Measurements from ENCODE around the gene TNIK. TPM values are rescaled to one million over a fixed set of nuclear protein-coding genes. Genes with fewer than 3 reads are reported as not detected.

The TNIK gene
- total and polyA plus RNA-seq, 2 of the 4 experiments (the other 2 are of a cell fraction): 3.4 to 6.3 TPM

- ATAC-seq (ENCODE audit: low read depth): no peak
- no TSS peak for BruUV-seq (replicated peaks)
These were observed 25.1 kb upstream of the TNIK start for GRCh38 chr3:171485338-171485737.

More at GRCh38 chr3:171485338-171485737, 25.1 kb upstream of the TNIK start:
- Histone ChIP-seq H3K27ac (ENCODE audit: insufficient read depth, low read length) (no peak overlapping the region), H3K23ac (ENCODE audit: low read depth, low read length) (no peak overlapping the region), H3K36me3 (ENCODE audit: control insufficient read depth, insufficient read depth, low read length) (no peaks in the 10 kb centered on the region), H2AK5ac (ENCODE audit: low read depth, low read length) (no peak overlapping the region), H4K20me1 (ENCODE audit: insufficient read depth, low read length) (no peaks in the 10 kb centered on the region), H3K4me1 (ENCODE audit: control insufficient read depth, insufficient read depth, low read length) (no peaks in the 10 kb centered on the region), H3K9ac (ENCODE audit: low read depth, low read length) (no peak overlapping the region), H2BK5ac (ENCODE audit: low read depth, low read length, poor library complexity, severe bottlenecking) (no peak overlapping the region), H2AK9ac (replicated peaks; ENCODE audit: low read depth, low read length, poor library complexity) (no peak overlapping the region), H4K91ac (ENCODE audit: insufficient read depth, low read depth, low read length) (no peak overlapping the region), H3K18ac (ENCODE audit: low read depth, low read length) (no peak overlapping the region), H3K4me3 (ENCODE audit: insufficient read depth, low read depth, low read length) (no peak overlapping the region), H3K4ac (ENCODE audit: low read depth, low read length) (no peak overlapping the region), H3K9me3 (ENCODE audit: control insufficient read depth, insufficient read depth, low read length) (no peaks in the 10 kb centered on the region), H3K4me2 (ENCODE audit: low read depth, low read length) (no peak overlapping the region), H3K14ac (replicated peaks; ENCODE audit: low read depth, low read length) (no peak overlapping the region), H3K79me1 (ENCODE audit: low read depth in 1 of 2, low read length in 2 of 2) (no peaks in the 10 kb centered on the region), H4K5ac (ENCODE audit: low read depth, low read length) (no peak overlapping the region), H2AFZ (replicated peaks; ENCODE audit: low read length, poor library complexity) (no peak overlapping the region), H2BK120ac (ENCODE audit: low read depth, low read length) (no peak overlapping the region), H3K9me1 (ENCODE audit: insufficient read depth, low read length) (no peaks in the 10 kb centered on the region), H2BK20ac (ENCODE audit: low read depth, low read length) (no peak overlapping the region), H2BK15ac (ENCODE audit: low read depth, low read length) (no peak overlapping the region), H3K27me3 (ENCODE audit: control insufficient read depth, insufficient read depth, low read length) (no peaks in the 10 kb centered on the region; the same call in none of the 2 replicates), H4K8ac (ENCODE audit: low read depth in 2 of 2, low read length in 2 of 2) (no peak overlapping the region), H3K56ac (ENCODE audit: extremely low read depth, insufficient read depth, low read length) (no peak overlapping the region)
- ChIA-PET POLR2A (ENCODE audit: unreplicated experiment) (no interaction called here), CTCF (no interaction called here)
- no peak for DNase-seq
- dilution Hi-C loops (cut with HindIII; ENCODE audit: low sequenced_read_pairs, unreplicated experiment): no loop called here
- intact Hi-C loops (cut with micrococcal nuclease): no loop called here
- TF ChIP-seq CEBPB (IDR thresholded peaks at IDR 0.05; ENCODE audit: low read depth, low read length) (no peak), RCOR1 (IDR thresholded peaks at IDR 0.05; ENCODE audit: insufficient replicate concordance, low read length) (no peak), MAZ (IDR thresholded peaks at IDR 0.05; ENCODE audit: borderline replicate concordance, low read depth, low read length) (no peak), BHLHE40 (IDR thresholded peaks at IDR 0.05; ENCODE audit: low read depth, low read length) (no peak), USF2 (IDR thresholded peaks at IDR 0.05; ENCODE audit: low read depth, low read length) (no peak), MXI1 (IDR thresholded peaks at IDR 0.05; ENCODE audit: borderline replicate concordance, low read depth, low read length) (no peak), SMC3 (IDR thresholded peaks at IDR 0.05; ENCODE audit: low read depth, low read length) (no peak), POLR2A (IDR thresholded peaks at IDR 0.05; ENCODE audit: low read depth, low read length) (no peak), CTCF (conservative IDR thresholded peaks at IDR 0.05; ENCODE audit: low read depth, low read length) (no peak), FOS (IDR thresholded peaks at IDR 0.05; ENCODE audit: low read depth, low read length) (no peak), NFE2L2 (IDR thresholded peaks at IDR 0.05; ENCODE audit: low read depth, low read length) (no peak), MAFK (IDR thresholded peaks at IDR 0.05; ENCODE audit: low read depth, low read length) (no peak), CHD1 (IDR thresholded peaks at IDR 0.05; ENCODE audit: low read depth, low read length) (no peak)
- TF ChIP-seq, protein P1, sequence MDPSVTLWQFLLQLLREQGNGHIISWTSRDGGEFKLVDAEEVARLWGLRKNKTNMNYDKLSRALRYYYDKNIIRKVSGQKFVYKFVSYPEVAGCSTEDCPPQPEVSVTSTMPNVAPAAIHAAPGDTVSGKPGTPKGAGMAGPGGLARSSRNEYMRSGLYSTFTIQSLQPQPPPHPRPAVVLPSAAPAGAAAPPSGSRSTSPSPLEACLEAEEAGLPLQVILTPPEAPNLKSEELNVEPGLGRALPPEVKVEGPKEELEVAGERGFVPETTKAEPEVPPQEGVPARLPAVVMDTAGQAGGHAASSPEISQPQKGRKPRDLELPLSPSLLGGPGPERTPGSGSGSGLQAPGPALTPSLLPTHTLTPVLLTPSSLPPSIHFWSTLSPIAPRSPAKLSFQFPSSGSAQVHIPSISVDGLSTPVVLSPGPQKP (IDR thresholded peaks at IDR 0.05; ENCODE audit: borderline replicate concordance, low read depth, low read length): no peak
- in situ Hi-C loops (cut with MboI; ENCODE audit: low sequenced_read_pairs): no loop called here

All from IMR-90 (cell line).